T-helper 1 cell treated with Interleukin-12 subunit alpha and Interleukin-12 subunit beta and Interleukin-4 antibody, amounts not matched to agents 30 μg/mL and 1 μg/mL, for 36 hours (primary cell): ENCODE results near the gene IL27RA.

Source experiments
- H3K27ac Mint-ChIP-seq: one replicate; pipeline ENCODE4 v1.8.0; 2021; ENCODE audit warnings: mild to moderate bottlenecking, mixed read lengths
- H3K27me3 Mint-ChIP-seq: one replicate; pipeline ENCODE4 v1.8.0; 2021; ENCODE audit warnings: low read depth, mixed read lengths
- H3K36me3 Mint-ChIP-seq: one replicate; pipeline ENCODE4 v1.8.0; 2021; ENCODE audit warnings: low read depth, mixed read lengths
- H3K4me1 Mint-ChIP-seq: one replicate; pipeline ENCODE4 v1.8.0; 2021; ENCODE audit warnings: low read depth, mixed read lengths
- H3K4me3 Mint-ChIP-seq: one replicate; pipeline ENCODE4 v1.8.0; 2021; ENCODE audit warnings: mild to moderate bottlenecking, moderate library complexity, mixed read lengths
- H3K9me3 Mint-ChIP-seq: one replicate; pipeline ENCODE4 v1.8.0; 2021; ENCODE audit warnings: mixed read lengths

The IL27RA gene

GRCh38 chr19:14056069-14056666 is 24.6 kb downstream of the IL27RA start:
- Mint-ChIP-seq H3K9me3 (peaks cover 5% of the 10 kb centered on the region), H3K4me1 (peaks cover 14% of the 10 kb centered on the region), H3K27ac (no peak overlapping the region), H3K4me3 (no peak overlapping the region), H3K27me3 (peaks cover 44% of the 10 kb centered on the region), H3K36me3 (peaks cover 19% of the 10 kb centered on the region)

- Mint-ChIP-seq H3K4me3 (peak overlapping the region; percentile 53), H3K36me3 (peaks cover 16% of the 10 kb centered on the region), H3K27me3 (peaks cover 48% of the 10 kb centered on the region), H3K4me1 (peaks cover 14% of the 10 kb centered on the region), H3K27ac (no peak overlapping the region), H3K9me3 (peaks cover 5% of the 10 kb centered on the region)
Measured at GRCh38 chr19:14056741-14057356, 25.3 kb downstream of the IL27RA start.

DNA sequence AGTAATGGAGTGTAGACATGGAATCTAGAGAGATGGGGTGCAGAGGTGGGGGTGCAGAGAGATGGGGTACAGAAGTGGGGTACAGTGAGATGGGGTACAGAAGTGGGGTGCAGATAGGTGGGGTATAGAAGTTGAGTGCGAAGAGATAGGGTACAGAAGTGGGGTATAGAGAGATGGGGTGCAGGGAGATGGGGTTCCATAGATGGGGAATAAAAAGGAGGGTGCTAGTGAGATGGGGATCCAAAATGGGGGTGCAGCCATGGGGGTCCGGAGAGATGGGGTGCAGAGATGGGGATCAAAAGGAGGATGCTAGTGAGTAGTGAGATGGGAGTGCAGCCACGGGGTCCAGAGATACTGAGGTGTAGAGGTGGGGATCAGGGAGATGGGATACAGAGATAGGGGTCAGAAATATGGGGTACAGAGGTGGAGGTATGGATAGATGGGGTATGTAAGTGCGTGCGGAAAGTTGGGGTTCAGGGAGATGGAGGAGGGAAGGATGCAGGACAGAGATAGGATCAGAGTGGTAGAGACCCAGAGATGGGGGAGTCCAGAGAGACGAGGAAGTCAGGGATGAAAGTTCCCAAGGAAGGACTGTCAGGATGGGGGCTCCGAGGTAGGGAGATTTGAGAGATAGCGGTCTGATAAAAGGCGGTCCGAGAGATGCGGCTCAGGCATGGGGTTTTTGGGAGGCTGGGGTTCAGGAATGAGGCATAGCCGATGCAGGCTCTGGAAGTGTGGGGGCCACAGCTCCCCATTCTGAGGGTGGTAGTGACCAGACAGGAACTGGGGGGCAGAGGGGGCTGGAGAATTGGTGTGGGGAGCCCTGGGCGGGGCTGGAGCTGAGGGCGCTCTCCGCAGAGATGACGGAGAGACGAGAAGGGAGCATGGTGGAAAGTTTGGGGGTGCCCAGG is 26.9 kb downstream of the IL27RA start:
- Mint-ChIP-seq H3K27me3 (peaks cover 48% of the 10 kb centered on the region), H3K4me1 (peaks cover 14% of the 10 kb centered on the region), H3K9me3 (no peaks in the 10 kb centered on the region), H3K36me3 (peaks cover 5% of the 10 kb centered on the region), H3K4me3 (peak overlapping the region; percentile 46), H3K27ac (peak overlapping the region; percentile 38)

DNA sequence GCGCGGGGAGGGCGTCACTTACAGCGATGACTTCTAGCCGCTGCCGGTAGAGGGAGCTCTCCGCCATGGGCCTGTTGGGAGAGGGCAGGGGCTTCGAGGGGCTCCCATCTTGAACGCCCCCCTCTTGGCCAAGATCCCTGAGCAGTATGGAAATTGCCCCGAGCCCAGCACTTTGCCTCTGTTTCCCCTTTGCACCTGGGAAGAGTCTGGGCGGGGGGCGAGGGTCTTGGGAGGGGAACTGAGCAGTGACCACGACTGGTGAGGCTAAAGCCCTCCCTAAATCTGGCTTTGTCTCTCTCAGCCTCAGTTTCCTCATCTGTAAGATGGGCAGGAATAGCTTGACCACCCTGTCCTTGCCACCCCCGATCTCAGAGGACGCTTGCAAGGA is 27.5 kb downstream of the IL27RA start:
- no peak overlapping the region for H3K4me3 Mint-ChIP-seq
- H3K9me3 Mint-ChIP-seq = no peaks in the 10 kb centered on the region

DNA sequence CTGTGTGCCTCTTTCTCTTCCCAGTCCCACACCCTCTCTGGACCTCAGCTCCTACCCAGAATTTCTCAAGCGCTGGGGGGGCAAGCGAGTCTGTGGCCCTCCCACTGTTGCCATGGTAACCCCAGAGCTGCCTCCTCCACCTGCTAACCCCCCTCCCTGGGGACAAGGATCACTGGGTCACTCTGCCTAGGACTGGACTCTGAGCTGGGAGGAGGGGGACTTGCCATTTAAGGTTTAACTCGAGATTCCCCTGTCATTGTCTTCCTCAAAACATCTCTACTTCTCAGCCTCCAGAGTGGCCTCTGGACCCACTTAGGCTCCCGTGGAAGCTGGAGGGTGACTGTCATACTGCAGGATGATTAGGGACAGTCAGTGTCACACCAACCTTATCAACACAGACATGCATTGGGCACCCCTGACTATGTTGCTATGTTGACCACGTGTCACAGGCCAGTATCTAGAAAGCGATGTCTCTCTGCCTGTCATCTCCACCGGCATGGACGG is 28.1 kb downstream of the IL27RA start:
- H3K27me3 Mint-ChIP-seq = peaks cover 48% of the 10 kb centered on the region
- no peak overlapping the region for H3K4me3 Mint-ChIP-seq
- H3K4me1 Mint-ChIP-seq = peaks cover 14% of the 10 kb centered on the region
- H3K9me3 Mint-ChIP-seq = no peaks in the 10 kb centered on the region
- H3K36me3 Mint-ChIP-seq = no peaks in the 10 kb centered on the region
- H3K27ac Mint-ChIP-seq = no peak overlapping the region

More for the DNA sequence above, 27.5 kb downstream of the IL27RA start:
- Mint-ChIP-seq H3K36me3 (peaks cover 2% of the 10 kb centered on the region), H3K27ac (no peak overlapping the region), H3K27me3 (peaks cover 48% of the 10 kb centered on the region), H3K4me1 (peaks cover 14% of the 10 kb centered on the region)

DNA sequence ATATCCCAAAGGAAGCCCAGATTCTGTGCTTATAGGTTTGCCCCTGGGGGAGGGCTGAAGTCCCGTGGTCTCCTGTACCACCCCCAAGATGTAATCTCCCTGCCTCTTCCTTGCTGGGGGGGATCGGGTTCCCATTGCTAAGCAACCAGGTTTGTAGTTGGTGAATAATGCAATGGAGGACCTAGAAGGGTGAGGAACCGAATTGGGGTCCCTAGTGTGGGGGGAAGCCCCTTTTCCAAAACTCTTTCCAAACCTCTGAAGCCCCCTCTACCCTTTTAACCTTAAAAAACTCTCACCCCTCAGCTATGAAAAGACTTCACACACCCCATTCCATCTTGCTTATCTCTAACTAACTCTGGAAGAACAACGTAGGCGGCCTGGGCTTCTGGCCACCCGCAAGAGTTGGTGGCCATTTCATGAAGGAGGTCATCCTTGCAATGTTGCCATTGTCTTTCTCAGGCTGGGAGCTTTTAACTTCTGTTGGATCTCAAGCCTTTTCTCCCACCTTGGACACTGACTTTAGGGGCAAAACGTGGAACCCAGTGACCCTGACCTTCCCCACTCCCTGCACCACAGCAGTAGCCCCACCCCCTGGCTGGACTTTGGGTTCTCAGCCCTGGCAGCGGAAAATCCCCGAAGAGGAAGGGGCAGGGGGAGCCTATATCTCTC is 29.7 kb downstream of the IL27RA start:
- no peaks in the 10 kb centered on the region for H3K36me3 Mint-ChIP-seq
- peaks cover 14% of the 10 kb centered on the region for H3K4me1 Mint-ChIP-seq
- H3K4me3 Mint-ChIP-seq = no peak overlapping the region
- H3K27me3 Mint-ChIP-seq = peaks cover 48% of the 10 kb centered on the region
- no peaks in the 10 kb centered on the region for H3K9me3 Mint-ChIP-seq
- no peak overlapping the region for H3K27ac Mint-ChIP-seq

DNA sequence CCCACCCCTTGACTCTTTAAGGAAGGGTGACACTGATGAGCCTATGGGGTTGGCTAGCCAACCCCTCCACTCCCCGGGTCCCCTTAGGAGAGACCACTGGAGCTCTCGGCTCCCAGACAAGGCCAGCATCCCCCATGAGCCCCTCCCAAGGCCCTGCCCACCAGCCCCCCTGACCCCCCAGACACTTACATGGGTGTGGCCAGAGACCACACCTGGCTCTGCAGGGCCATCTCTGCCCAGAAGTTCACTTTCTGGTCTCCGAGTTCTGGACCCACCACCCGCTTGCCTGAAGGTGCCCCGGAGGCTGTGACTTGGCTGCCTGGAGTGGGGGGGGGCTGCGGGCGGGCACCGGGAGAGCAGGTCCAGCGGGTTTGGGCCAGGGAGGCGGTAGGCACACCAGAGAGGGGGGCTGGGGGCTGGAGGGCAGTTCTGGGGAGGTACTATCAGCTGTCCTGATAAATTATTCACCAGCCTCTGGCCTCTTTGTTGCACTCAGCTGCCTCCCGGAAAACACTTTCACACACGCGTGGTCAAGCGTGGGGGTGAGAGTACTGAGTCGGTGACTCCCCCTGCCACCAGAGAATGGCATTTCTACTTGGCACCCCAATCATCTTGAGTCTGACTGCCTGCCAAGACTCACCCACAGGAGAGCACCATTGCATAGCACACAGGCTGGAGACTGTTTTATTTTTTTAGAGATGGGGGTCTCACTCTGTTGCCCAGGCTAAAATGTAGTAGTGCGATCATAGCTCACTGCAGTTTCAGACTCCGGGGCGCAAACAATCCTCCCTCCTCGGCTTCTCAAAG is 30.4 kb downstream of the IL27RA start, which contains the start of gene PALM3:
PALM3 (minus strand) TSS at position 326 of the 807 bp plus-strand sequence; CDS start at position 230, 96 bp downstream.
- Mint-ChIP-seq H3K9me3 (no peaks in the 10 kb centered on the region), H3K27me3 (peaks cover 46% of the 10 kb centered on the region), H3K36me3 (no peaks in the 10 kb centered on the region), H3K4me1 (peaks cover 14% of the 10 kb centered on the region), H3K27ac (no peak within 1 kb of the TSS), H3K4me3 (no peak within 1 kb of the TSS)

DNA sequence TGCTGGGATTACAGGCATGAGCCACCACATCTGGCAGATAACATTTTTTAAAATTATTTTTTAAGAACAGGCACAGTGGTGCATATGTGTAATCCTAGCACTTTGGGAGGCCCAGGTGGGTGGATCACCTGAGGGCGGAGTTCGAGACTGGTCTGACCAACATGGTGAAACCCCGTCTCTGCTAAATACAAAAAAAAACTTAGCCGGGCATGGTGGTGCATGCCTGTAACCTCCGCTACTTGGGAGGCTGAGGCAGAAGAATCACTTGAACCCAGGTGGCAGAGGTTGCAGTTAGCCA is 30.9 kb downstream of the IL27RA start:
- Mint-ChIP-seq H3K27me3 (peaks cover 44% of the 10 kb centered on the region), H3K27ac (no peak overlapping the region), H3K4me3 (no peak overlapping the region), H3K9me3 (no peaks in the 10 kb centered on the region), H3K36me3 (no peaks in the 10 kb centered on the region), H3K4me1 (peaks cover 14% of the 10 kb centered on the region)

GRCh38 chr19:14063105-14063504 is 31.5 kb downstream of the IL27RA start:
- Mint-ChIP-seq H3K36me3 (no peaks in the 10 kb centered on the region), H3K27ac (no peak overlapping the region), H3K27me3 (peaks cover 38% of the 10 kb centered on the region), H3K4me3 (no peak overlapping the region), H3K9me3 (no peaks in the 10 kb centered on the region), H3K4me1 (peaks cover 8% of the 10 kb centered on the region)

GRCh38 chr19:14066134-14066533 is 34.6 kb downstream of the IL27RA start:
- peaks cover 13% of the 10 kb centered on the region for H3K27me3 Mint-ChIP-seq
- no peaks in the 10 kb centered on the region for H3K9me3 Mint-ChIP-seq
- H3K4me3 Mint-ChIP-seq = no peak overlapping the region
- no peaks in the 10 kb centered on the region for H3K36me3 Mint-ChIP-seq
- H3K27ac Mint-ChIP-seq = no peak overlapping the region
- peaks cover 3% of the 10 kb centered on the region for H3K4me1 Mint-ChIP-seq

- Mint-ChIP-seq H3K36me3 (no peaks in the 10 kb centered on the region), H3K4me1 (peaks cover 12% of the 10 kb centered on the region), H3K27me3 (peaks cover 9% of the 10 kb centered on the region), H3K27ac (peak overlapping the region; percentile 41), H3K9me3 (no peaks in the 10 kb centered on the region), H3K4me3 (no peak overlapping the region)
Measured at GRCh38 chr19:14070268-14071050, 38.9 kb downstream of the IL27RA start.

GRCh38 chr19:14072535-14073260 is 41.1 kb downstream of the IL27RA start, which contains the start of gene MISP3:
TSS of gene MISP3 (plus strand) at chr19:14072786. CDS start at chr19:14073310, 524 bp downstream.
- H3K9me3 Mint-ChIP-seq = no peaks in the 10 kb centered on the region
- H3K27ac Mint-ChIP-seq = peak within 1 kb of the TSS; percentile 92
- H3K27me3 Mint-ChIP-seq = peaks cover 5% of the 10 kb centered on the region
- no peaks in the 10 kb centered on the region for H3K36me3 Mint-ChIP-seq
- H3K4me3 Mint-ChIP-seq = peak within 1 kb of the TSS; percentile 96
- H3K4me1 Mint-ChIP-seq = peaks cover 12% of the 10 kb centered on the region
